Natural killer cell (primary cell): ENCODE results near the gene KRT13. TPM values are rescaled to one million over a fixed set of nuclear protein-coding genes. Genes with fewer than 3 reads are reported as not detected.

Source experiments
- ATAC-seq, 3 donors: fragments of 150-1000 bp in 2 of 3; fragments of 200-7000 bp in 1 of 3; cut with Tn5 transposase; 1 replicate in 1 of 3; 2 replicates in 2 of 3; pipeline ENCODE4 v1.10.0; 2021; ENCODE audit warnings: mild to moderate bottlenecking in 2 of 3, moderate library complexity in 2 of 3
- DNase-seq, 2 donors: peaks; one replicate each; pipeline versions ENCODE4 v3.0.0 to v3.0.0-alpha.2; 2013 to 2021; ENCODE audit warnings: mixed read lengths in 1 of 2
- H3K27ac ChIP-seq: one replicate; pipeline ENCODE4 v1.5.1; 2013; ENCODE audit warnings: mild to moderate bottlenecking, low read length
- H3K27me3 ChIP-seq: one replicate; pipeline ENCODE4 v1.6.1; 2013; ENCODE audit warnings: low read length; ENCODE audit not compliant: control insufficient read depth, insufficient read depth
- H3K36me3 ChIP-seq: one replicate; pipeline ENCODE4 v1.6.1; 2013; ENCODE audit warnings: low read length; ENCODE audit not compliant: control insufficient read depth, insufficient read depth
- H3K4me1 ChIP-seq: one replicate; pipeline ENCODE4 v1.6.1; 2013; ENCODE audit warnings: low read length; ENCODE audit not compliant: control insufficient read depth, insufficient read depth
- H3K4me3 ChIP-seq: one replicate; pipeline ENCODE4 v1.5.1; 2013; ENCODE audit warnings: low read length
- H3K9me3 ChIP-seq: one replicate; pipeline ENCODE4 v1.6.1; 2013; ENCODE audit warnings: low read length; ENCODE audit not compliant: control insufficient read depth, insufficient read depth
- H3K27ac Mint-ChIP-seq, 2 donors: one replicate each; pipeline ENCODE4 v1.8.0; 2022; ENCODE audit warnings: mild to moderate bottlenecking in 2 of 2, mixed read lengths in 2 of 2, moderate library complexity in 1 of 2
- H3K27me3 Mint-ChIP-seq, 2 donors: one replicate each; pipeline ENCODE4 v1.8.0; 2022; ENCODE audit warnings: low read depth in 2 of 2, mixed read lengths in 2 of 2
- H3K36me3 Mint-ChIP-seq: one replicate; pipeline ENCODE4 v1.8.0; 2022; ENCODE audit warnings: mixed read lengths
- H3K4me1 Mint-ChIP-seq, 2 donors: one replicate each; pipeline ENCODE4 v1.8.0; 2022; ENCODE audit warnings: mixed read lengths in 2 of 2
- H3K4me3 Mint-ChIP-seq: one replicate; pipeline ENCODE4 v1.8.0; 2022; ENCODE audit warnings: mild to moderate bottlenecking, moderate library complexity, mixed read lengths
- H3K9me3 Mint-ChIP-seq, 2 donors: one replicate each; pipeline ENCODE4 v1.8.0; 2022; ENCODE audit warnings: mixed read lengths in 2 of 2
- CTCF ChIP-seq: fragments of 200-600 bp; IDR thresholded peaks from one replicate; pipeline ENCODE4 v1.8.0; 2022; ENCODE audit warnings: antibody characterized with exemption
- WGBS: methylation state at CpG from one replicate; pipeline ENCODE4 v1.1.7; 2013; ENCODE audit warnings: missing lambda C conversion rate; ENCODE audit not compliant: insufficient coverage; 5-methylcytosine and 5-hydroxymethylcytosine counted together
- intact Hi-C: fragments of 100-400 bp; cut with micrococcal nuclease; formaldehyde crosslinking; loops from one replicate; pipeline ENCODE4 v1.14.2; 2022
- total RNA-seq, 4 donors: library from RNA; stranded (reverse); fragments of 120-200 nt in 1 of 4; gene quantifications; one replicate each; pipeline versions ENCODE4 v1.2.3 to v1.2.4, GENCODE V29; 2013 to 2022

KRT13 gene
- total RNA-seq, 3 donors from 2014 or later (not counting 1 experiment from before 2014, with no cell fraction given): not detected

GRCh38 chr17:41552455-41552854, 47.0 kb upstream of the KRT13 start:
- intact Hi-C loops: no loop called here
- no peak overlapping the region for H3K4me3 Mint-ChIP-seq
- WGBS: 82% methylated on average over 5 of the region's 5 CpGs

GRCh38 chr17:41551365-41551764, 46.0 kb upstream of the KRT13 start:
- Mint-ChIP-seq H3K4me1 (peaks cover 9 to 23% of the 10 kb centered on the region in 2 donors), H3K27me3 (peaks cover 22 to 33% of the 10 kb centered on the region in 2 donors), H3K9me3 (peaks cover 0 to 3% of the 10 kb centered on the region in 2 donors), H3K4me3 (no peak overlapping the region), H3K27ac (no peak overlapping the region), H3K36me3 (no peaks in the 10 kb centered on the region)
- DNase-seq: no peak
- intact Hi-C loops: no loop called here
- H3K4me3 ChIP-seq: no peak overlapping the region
- no peaks in the 10 kb centered on the region for H3K9me3 ChIP-seq
- 78% methylated on average over 3 of the region's 5 CpGs for WGBS
- no peaks in the 10 kb centered on the region for H3K36me3 ChIP-seq
- H3K4me1 ChIP-seq: peaks cover 17% of the 10 kb centered on the region
- no peak for TF ChIP-seq CTCF
- H3K27ac ChIP-seq: no peak overlapping the region
- no peak for ATAC-seq
- H3K27me3 ChIP-seq: peaks cover 3% of the 10 kb centered on the region

More at GRCh38 chr17:41552455-41552854, 47.0 kb upstream of the KRT13 start:
- Histone ChIP-seq H3K9me3 (no peaks in the 10 kb centered on the region), H3K4me3 (no peak overlapping the region), H3K4me1 (peaks cover 17% of the 10 kb centered on the region), H3K36me3 (no peaks in the 10 kb centered on the region), H3K27ac (no peak overlapping the region), H3K27me3 (peaks cover 3% of the 10 kb centered on the region)
- no peaks in the 10 kb centered on the region for H3K36me3 Mint-ChIP-seq
- no peak for TF ChIP-seq CTCF
- DNase-seq: no peak
- peaks cover 21 to 38% of the 10 kb centered on the region in 2 donors for H3K27me3 Mint-ChIP-seq
- no peak for ATAC-seq
- H3K27ac Mint-ChIP-seq: peak overlapping the region in 1 of 2 donors; percentile 48
- H3K9me3 Mint-ChIP-seq: no peaks in the 10 kb centered on the region
- H3K4me1 Mint-ChIP-seq: peaks cover 9 to 22% of the 10 kb centered on the region in 2 donors

DNA sequence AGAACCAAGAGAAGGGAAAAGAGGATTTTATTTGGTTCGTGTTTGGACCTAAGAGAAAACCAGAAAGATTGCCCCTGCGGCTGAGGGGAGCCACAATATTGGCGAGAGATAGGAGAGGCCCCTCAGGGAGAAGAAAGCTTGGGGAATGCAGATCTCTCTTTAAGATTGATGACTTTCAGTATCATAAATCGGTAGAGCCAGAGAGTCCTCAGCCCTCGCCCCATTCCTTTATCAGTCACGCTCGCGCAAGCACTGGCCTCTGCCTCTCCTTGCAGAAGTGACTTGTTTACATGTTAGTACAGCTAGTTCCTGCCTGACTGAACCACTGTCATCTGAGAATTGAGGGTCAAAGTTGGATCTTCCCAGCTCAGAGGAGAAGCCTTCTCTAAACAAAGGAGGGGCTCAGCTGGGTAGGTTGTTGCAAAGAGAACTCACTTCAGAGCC, 44.2 kb upstream of the KRT13 start:
- H3K9me3 Mint-ChIP-seq: peaks cover 0 to 3% of the 10 kb centered on the region in 2 donors
- no peak for TF ChIP-seq CTCF
- Histone ChIP-seq H3K4me1 (peaks cover 17% of the 10 kb centered on the region), H3K36me3 (no peaks in the 10 kb centered on the region), H3K4me3 (no peak overlapping the region), H3K27me3 (no peaks in the 10 kb centered on the region), H3K9me3 (no peaks in the 10 kb centered on the region), H3K27ac (no peak overlapping the region)
- peak overlapping the region; percentile 58 to 65 for H3K27ac Mint-ChIP-seq
- intact Hi-C loops: loop anchor here (1.0 to 5.0 kb wide), 3 partner anchors 99 to 642 kb away; no protein-coding TSS in a partner anchor
- H3K4me3 Mint-ChIP-seq: peak overlapping the region; percentile 69
- DNase-seq (no peak), ATAC-seq (no peak)
- H3K4me1 Mint-ChIP-seq: peaks cover 9 to 23% of the 10 kb centered on the region in 2 donors
- H3K27me3 Mint-ChIP-seq: peaks cover 22 to 26% of the 10 kb centered on the region in 2 donors
- 84% methylated on average over 8 of the region's 8 CpGs for WGBS
- H3K36me3 Mint-ChIP-seq: no peaks in the 10 kb centered on the region
